ENCODE results near the gene GPR31.

GPR31 gene

GRCh38 chr6:167150941-167151549 is 6.7 kb downstream of the GPR31 start:
- H3K4me3 ChIP-seq (ENCODE audit: low read length), result no peak overlapping the region
- DNase-seq (ENCODE audit: low read depth), result no peak
- no peak for TF ChIP-seq CTCF (conservative IDR thresholded peaks at IDR 0.05; ENCODE audit: low read depth, low read length)

GRCh38 chr6:167148997-167149396 is 8.8 kb downstream of the GPR31 start:
- DNase-seq (ENCODE audit: low read depth), result no peak
- H3K4me3 ChIP-seq (ENCODE audit: low read length), result no peak overlapping the region
- TF ChIP-seq CTCF (conservative IDR thresholded peaks at IDR 0.05; ENCODE audit: low read depth, low read length), result no peak

- DNase-seq (ENCODE audit: low read depth), result no peak
- H3K4me3 ChIP-seq (ENCODE audit: low read length), result no peak overlapping the region
- TF ChIP-seq CTCF (conservative IDR thresholded peaks at IDR 0.05; ENCODE audit: low read depth, low read length), result no peak
Observed at GRCh38 chr6:167148021-167148420, 9.8 kb downstream of the GPR31 start.

- no peak overlapping the region for H3K4me3 ChIP-seq (ENCODE audit: low read length)
- no peak for TF ChIP-seq CTCF (conservative IDR thresholded peaks at IDR 0.05; ENCODE audit: low read depth, low read length)
- no peak for DNase-seq (ENCODE audit: low read depth)
Observed at GRCh38 chr6:167146977-167147376, 10.8 kb downstream of the GPR31 start.

- H3K4me3 ChIP-seq (ENCODE audit: low read length), result no peak overlapping the region
- no peak for DNase-seq (ENCODE audit: low read depth)
- TF ChIP-seq CTCF (conservative IDR thresholded peaks at IDR 0.05; ENCODE audit: low read depth, low read length), result no peak
Observed at GRCh38 chr6:167146135-167146534, 11.6 kb downstream of the GPR31 start.

GRCh38 chr6:167145461-167145860 is 12.3 kb downstream of the GPR31 start:
- TF ChIP-seq CTCF (conservative IDR thresholded peaks at IDR 0.05; ENCODE audit: low read depth, low read length), result no peak
- H3K4me3 ChIP-seq (ENCODE audit: low read length), result no peak overlapping the region
- DNase-seq (ENCODE audit: low read depth), result no peak

GRCh38 chr6:167143041-167143440 is 14.7 kb downstream of the GPR31 start:
- no peak for DNase-seq (ENCODE audit: low read depth)
- TF ChIP-seq CTCF (conservative IDR thresholded peaks at IDR 0.05; ENCODE audit: low read depth, low read length), result no peak
- no peak overlapping the region for H3K4me3 ChIP-seq (ENCODE audit: low read length)

Data from retinal pigment epithelial cell (primary cell).